Epithelial cell of prostate (primary cell): ENCODE measurements around the gene TMPRSS6.

Source experiments
- DNase-seq: peaks from one replicate; pipeline ENCODE4 v3.0.0-alpha.2; 2011; ENCODE audit warnings: low read depth, low spot score
- H3K27ac ChIP-seq: fragments of 450-650 bp; 2 replicates; pipeline ENCODE4 v1.5.1; 2017; ENCODE audit warnings: mild to moderate bottlenecking

Gene TMPRSS6

DNA sequence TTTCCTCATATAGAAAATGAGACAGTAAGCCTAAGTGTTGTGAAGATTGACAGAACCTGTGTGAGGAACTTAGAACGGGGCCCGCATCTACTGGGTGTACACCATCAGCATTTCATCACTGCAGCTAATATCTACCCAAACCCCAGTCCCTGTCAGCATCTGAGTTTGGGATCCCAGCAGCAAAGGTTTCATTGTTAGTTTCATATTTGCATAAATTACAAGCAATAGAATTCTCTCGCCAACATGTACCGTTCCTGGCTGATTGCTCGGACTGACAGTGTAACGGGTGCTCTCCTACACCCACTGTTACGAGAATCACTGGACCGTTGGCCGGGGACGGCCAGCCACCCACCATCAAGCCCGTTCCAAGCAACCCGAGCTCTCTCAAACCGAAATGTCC, 10.4 kb upstream of the TMPRSS6 start:
- no peak overlapping the region for H3K27ac ChIP-seq
- no peak for DNase-seq

GRCh38 chr22:37118083-37118482, 8.6 kb upstream of the TMPRSS6 start:
- H3K27ac ChIP-seq: no peak overlapping the region
- no peak for DNase-seq

- H3K27ac ChIP-seq: no peak overlapping the region
- DNase-seq: no peak
Measured at GRCh38 chr22:37117092-37117491, 7.6 kb upstream of the TMPRSS6 start.

GRCh38 chr22:37115032-37115431, 5.5 kb upstream of the TMPRSS6 start:
- H3K27ac ChIP-seq: no peak overlapping the region
- no peak for DNase-seq

DNA sequence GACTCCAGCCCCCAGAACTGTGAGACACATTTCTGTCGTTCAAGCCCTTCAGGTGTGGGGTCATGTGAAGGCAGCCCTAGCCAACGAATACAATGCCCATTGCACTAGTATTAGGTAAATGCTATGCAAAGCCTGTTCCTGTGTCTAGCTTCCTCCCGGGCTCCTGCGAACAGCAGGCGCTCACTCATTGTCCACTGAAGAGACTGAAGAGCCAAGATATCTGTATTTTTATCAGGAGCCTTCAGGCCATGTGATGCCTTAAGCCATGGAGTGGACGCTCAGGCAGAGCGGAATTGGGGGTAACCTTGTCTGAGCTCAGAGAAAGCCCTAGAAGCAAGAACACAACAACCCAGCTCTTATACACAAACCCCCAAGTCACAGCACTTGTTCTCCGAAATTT, 4.2 kb upstream of the TMPRSS6 start:
- DNase-seq: no peak
- H3K27ac ChIP-seq: no peak overlapping the region

- DNase-seq: no peak
- H3K27ac ChIP-seq: no peak overlapping the region
Measured at GRCh38 chr22:37112084-37112728, 2.7 kb upstream of the TMPRSS6 start.

DNA sequence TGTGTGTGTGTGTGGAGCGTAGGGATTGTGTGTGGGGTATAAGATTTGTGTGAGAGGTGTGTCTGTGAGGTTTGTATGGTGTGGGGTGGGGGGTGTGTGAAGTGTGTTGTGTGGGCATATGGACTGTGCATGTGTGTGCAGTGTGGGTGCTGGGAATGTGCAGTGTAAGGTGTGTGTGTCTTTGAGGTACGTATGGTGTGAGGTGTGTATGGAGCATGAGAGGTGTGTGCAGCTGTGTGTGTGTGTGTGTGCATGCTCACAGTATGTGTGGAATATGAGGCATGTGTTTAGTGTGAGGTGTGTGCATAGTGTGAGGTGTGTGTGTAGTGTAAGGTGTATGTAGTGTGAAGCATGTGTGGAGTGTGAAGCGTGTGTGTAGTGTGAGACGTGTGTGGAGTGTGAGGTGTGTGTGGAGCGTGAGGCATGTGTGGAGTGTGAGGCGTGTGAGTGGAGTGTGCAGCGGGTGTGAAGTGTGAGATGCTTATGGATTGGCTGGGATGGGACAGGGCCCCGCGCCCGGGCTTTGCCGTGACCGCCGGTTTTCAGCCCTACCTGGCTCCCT, 1.7 kb upstream of the TMPRSS6 start:
- no peak overlapping the region for H3K27ac ChIP-seq
- no peak for DNase-seq

- no peak for DNase-seq
- H3K27ac ChIP-seq: no peak overlapping the region
Measured at GRCh38 chr22:37107816-37108621, 1.5 kb downstream of the TMPRSS6 start.

GRCh38 chr22:37105990-37106389, 3.5 kb downstream of the TMPRSS6 start:
- DNase-seq: no peak
- no peak overlapping the region for H3K27ac ChIP-seq

- DNase-seq: no peak
- H3K27ac ChIP-seq: no peak overlapping the region
Measured at GRCh38 chr22:37105154-37105553, 4.4 kb downstream of the TMPRSS6 start.

- H3K27ac ChIP-seq: no peak overlapping the region
- no peak for DNase-seq
Measured at GRCh38 chr22:37103656-37104452, 5.7 kb downstream of the TMPRSS6 start.

DNA sequence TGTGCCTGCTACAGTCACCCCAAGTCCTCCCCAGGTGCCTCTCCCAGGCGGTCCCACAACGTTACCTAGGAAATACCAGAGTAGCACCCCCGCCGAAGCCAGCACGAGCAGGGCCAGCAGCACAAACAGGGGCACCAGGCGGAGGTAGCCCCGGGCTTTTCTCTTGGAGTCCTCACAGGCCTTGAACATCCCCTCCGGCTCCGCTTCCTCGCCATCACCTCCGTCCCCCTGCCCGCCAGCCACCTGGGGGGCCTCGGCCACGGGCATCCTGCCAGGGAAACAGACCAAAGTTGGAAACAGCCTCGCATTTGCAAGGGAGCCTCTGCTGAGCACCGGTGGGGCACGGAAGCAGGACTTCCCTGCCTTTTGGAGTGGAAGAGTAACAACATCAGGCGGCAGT, 6.4 kb downstream of the TMPRSS6 start:
- no peak overlapping the region for H3K27ac ChIP-seq
- DNase-seq: no peak

- no peak for DNase-seq
- no peak overlapping the region for H3K27ac ChIP-seq
Measured at GRCh38 chr22:37101311-37102066, 8.0 kb downstream of the TMPRSS6 start.

DNA sequence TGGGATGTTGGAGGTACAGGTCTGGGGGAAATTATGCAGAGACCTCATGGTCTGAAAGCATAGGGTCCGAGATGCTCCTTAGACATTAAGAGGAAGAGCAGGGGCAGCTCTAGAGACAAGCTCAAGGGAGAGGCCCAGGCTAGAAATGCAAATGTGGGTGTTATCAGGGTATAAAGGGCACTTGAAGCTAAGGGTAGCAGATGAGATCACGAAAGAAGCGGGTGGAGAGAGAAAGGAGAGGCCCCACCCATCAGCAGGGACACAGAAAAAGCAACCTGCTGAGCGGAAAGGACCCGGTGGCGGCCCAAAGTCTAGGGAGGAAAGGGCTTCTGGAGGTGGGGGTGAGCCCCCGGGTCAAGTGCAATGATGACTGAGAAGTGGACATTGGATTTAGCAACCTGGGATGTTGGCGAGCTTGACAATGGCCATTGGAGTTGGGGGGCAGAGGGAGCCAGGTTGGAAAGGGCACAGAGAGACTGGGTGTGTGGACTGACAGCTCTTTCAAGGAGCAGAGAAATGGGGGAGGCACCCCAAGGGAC, 8.9 kb downstream of the TMPRSS6 start:
- no peak for DNase-seq

DNA sequence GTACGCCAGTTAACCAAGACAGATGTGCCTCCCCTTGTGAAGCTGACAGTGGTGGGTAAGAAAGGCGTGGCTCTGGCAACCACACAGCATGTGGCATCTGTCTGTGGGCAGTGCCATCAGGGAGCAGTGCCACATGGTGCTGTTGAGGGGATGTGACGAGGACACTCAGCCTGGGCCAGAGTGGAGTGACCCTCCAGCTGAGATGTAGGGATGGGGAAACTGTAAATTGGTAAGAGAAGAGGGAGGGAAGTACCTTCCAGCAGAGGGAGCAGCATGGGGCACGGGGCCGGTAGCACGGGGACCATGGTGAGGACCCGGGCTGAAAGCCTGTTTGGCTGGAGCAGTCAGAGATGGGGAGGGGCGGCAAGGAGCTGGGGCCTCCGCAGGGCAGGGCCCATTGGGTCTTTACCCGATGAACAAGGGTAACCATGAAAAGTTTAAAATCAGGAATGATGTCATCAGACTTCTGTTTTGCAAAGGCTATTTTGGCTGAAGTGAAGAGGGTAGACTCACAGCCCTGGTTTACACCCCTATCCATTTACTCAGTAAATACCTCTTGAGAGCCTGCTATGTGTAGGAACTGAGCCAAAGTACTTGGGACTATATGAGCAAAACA, 10.4 kb downstream of the TMPRSS6 start:
- DNase-seq: no peak
- H3K27ac ChIP-seq: no peak overlapping the region

More for the DNA sequence above, 8.9 kb downstream of the TMPRSS6 start:
- H3K27ac ChIP-seq: no peak overlapping the region

GRCh38 chr22:37097346-37097745, 12.2 kb downstream of the TMPRSS6 start:
- no peak for DNase-seq
- no peak overlapping the region for H3K27ac ChIP-seq

GRCh38 chr22:37095113-37095512, 14.4 kb downstream of the TMPRSS6 start:
- H3K27ac ChIP-seq: no peak overlapping the region
- no peak for DNase-seq

DNA sequence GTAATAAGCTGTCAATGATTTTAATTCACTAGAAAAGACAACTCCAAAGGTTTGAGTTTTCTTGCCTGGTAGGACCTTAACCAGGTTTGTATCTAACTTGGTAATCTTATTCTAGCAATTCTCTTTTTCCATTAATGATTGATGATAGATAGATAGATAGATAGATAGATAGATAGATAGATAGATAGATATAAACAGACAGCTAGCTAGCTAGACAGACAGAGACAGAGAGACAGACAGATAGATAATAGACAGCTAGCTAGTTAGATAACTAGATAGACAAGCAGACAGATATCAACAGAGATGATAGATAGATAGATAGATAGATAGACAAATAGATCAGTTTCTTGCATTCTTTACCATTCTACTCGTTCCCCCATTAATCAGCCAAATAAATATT, 15.3 kb downstream of the TMPRSS6 start:
- DNase-seq: no peak
- no peak overlapping the region for H3K27ac ChIP-seq

- H3K27ac ChIP-seq: no peak overlapping the region
- no peak for DNase-seq
Measured at GRCh38 chr22:37092997-37093396, 16.5 kb downstream of the TMPRSS6 start.
